ENCODE data around the gene USP34. TPM values are rescaled to one million over a fixed set of nuclear protein-coding genes. Genes with fewer than 3 reads are reported as not detected.

USP34 gene
- total RNA-seq, 1 experiment from 2014 or later, result 91.4 TPM

DNA sequence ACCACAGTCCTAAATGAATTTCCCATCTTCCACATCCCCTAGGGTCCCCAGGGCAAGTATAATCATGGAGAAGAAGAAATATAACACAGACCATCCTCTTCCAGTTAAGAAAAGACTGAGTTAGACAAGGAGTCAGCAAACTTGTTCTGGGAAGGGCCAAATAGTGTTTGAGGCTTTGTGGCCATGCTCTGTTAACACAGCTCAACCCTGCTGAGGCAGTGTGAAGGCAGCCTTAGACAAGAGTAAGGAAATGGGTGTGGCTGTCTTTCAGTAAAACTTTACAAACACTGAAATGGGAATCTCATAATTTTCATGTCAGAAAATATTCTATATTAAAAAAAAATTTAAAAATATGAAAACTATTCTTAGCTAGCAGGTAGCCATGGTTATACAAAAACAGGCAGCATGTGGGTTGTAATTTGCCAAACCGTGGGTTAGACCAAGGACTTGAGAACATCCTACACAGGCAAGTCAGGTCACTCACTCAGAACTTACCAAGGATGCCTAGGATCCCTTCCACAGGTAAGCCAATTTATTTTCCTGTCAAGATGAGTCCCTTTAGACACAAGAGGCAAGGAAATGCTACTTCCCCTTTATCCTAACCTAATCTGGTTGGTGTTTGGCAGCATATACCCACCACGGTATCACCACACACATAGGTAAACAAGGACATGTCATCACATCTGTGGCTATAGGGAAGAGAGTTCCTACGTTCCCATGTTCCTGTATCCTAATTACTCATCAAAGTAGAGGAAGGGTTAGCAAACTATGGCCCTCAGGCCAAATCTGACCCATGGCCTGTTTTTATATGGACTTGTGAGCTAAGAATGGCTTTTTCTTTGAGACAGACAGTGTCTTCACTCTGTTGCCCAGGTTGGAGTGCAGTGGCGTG, 277.0 kb downstream of the USP34 start:
- Histone ChIP-seq H3K4me3 (ENCODE audit: low read depth in 2 of 2, low read length in 2 of 2) (no peak overlapping the region), H3K9me3 (ENCODE audit: control insufficient read depth, insufficient read depth, low read depth, low read length) (no peaks in the 10 kb centered on the region), H3K4me1 (ENCODE audit: control insufficient read depth, insufficient read depth, low read length) (no peaks in the 10 kb centered on the region), H3K27ac (ENCODE audit: low read length) (no peak overlapping the region), H3K27me3 (ENCODE audit: control insufficient read depth, insufficient read depth, low read length) (no peaks in the 10 kb centered on the region), H3K36me3 (ENCODE audit: control insufficient read depth, insufficient read depth, low read length) (peaks cover 20% of the 10 kb centered on the region)
- CTCF ChIA-PET, result no interaction called here
- DNase-seq (ENCODE audit: low read depth, low spot score) (no peak), ATAC-seq (no peak)
- no TSS peak for BruUV-seq (replicated peaks)
- intact Hi-C loops (cut with micrococcal nuclease; ENCODE audit: unreplicated experiment), result no loop called here
- POLR2A ChIA-PET, result no interaction called here
- in situ Hi-C loops (cut with HindIII; ENCODE audit: low pct_unique_long_range_greater_than_20kb, low sequenced_read_pairs), result no loop called here
- TF ChIP-seq SIN3A (IDR thresholded peaks at IDR 0.05; ENCODE audit: borderline replicate concordance, insufficient read depth, low read depth, low read length) (no peak), TCF7L2 (IDR thresholded peaks at IDR 0.05; ENCODE audit: low read depth, low read length) (no peak), POLR2AphosphoS5 (IDR thresholded peaks at IDR 0.05; ENCODE audit: low read depth, low read length) (no peak; the same call in 1 of the 2 replicates)
- TF ChIP-seq, protein P1, sequence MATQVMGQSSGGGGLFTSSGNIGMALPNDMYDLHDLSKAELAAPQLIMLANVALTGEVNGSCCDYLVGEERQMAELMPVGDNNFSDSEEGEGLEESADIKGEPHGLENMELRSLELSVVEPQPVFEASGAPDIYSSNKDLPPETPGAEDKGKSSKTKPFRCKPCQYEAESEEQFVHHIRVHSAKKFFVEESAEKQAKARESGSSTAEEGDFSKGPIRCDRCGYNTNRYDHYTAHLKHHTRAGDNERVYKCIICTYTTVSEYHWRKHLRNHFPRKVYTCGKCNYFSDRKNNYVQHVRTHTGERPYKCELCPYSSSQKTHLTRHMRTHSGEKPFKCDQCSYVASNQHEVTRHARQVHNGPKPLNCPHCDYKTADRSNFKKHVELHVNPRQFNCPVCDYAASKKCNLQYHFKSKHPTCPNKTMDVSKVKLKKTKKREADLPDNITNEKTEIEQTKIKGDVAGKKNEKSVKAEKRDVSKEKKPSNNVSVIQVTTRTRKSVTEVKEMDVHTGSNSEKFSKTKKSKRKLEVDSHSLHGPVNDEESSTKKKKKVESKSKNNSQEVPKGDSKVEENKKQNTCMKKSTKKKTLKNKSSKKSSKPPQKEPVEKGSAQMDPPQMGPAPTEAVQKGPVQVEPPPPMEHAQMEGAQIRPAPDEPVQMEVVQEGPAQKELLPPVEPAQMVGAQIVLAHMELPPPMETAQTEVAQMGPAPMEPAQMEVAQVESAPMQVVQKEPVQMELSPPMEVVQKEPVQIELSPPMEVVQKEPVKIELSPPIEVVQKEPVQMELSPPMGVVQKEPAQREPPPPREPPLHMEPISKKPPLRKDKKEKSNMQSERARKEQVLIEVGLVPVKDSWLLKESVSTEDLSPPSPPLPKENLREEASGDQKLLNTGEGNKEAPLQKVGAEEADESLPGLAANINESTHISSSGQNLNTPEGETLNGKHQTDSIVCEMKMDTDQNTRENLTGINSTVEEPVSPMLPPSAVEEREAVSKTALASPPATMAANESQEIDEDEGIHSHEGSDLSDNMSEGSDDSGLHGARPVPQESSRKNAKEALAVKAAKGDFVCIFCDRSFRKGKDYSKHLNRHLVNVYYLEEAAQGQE (IDR thresholded peaks at IDR 0.05; ENCODE audit: insufficient read depth in 1 of 2, low read depth in 2 of 2, low read length in 1 of 2), result no peak
- TF ChIP-seq, protein P2, sequence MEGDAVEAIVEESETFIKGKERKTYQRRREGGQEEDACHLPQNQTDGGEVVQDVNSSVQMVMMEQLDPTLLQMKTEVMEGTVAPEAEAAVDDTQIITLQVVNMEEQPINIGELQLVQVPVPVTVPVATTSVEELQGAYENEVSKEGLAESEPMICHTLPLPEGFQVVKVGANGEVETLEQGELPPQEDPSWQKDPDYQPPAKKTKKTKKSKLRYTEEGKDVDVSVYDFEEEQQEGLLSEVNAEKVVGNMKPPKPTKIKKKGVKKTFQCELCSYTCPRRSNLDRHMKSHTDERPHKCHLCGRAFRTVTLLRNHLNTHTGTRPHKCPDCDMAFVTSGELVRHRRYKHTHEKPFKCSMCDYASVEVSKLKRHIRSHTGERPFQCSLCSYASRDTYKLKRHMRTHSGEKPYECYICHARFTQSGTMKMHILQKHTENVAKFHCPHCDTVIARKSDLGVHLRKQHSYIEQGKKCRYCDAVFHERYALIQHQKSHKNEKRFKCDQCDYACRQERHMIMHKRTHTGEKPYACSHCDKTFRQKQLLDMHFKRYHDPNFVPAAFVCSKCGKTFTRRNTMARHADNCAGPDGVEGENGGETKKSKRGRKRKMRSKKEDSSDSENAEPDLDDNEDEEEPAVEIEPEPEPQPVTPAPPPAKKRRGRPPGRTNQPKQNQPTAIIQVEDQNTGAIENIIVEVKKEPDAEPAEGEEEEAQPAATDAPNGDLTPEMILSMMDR (IDR thresholded peaks at IDR 0.05), result no peak

DNA sequence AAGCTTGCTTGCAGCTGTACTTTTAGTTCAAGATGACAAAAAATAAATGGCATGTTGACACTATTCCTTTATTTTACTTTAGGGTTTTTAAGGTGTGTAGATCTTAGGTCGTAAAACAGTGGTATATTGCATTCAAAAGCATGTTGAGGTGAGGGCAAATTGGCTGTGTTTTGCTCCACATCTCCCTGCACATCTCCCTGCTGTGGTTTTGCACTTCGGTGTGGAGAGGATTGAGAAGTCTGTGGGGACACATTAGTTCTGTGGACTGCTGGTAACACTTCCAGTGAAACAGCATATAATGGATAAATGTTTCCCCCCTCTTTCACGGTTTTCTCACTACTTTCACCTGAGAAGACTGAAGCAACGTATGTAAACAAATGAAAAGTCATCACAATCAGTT, 283.8 kb downstream of the USP34 start:
- TF ChIP-seq, protein P1 (IDR thresholded peaks at IDR 0.05; ENCODE audit: insufficient read depth in 1 of 2, low read depth in 2 of 2, low read length in 1 of 2), result no peak
- TF ChIP-seq, protein P2 (IDR thresholded peaks at IDR 0.05), result no peak
- TF ChIP-seq TCF7L2 (IDR thresholded peaks at IDR 0.05; ENCODE audit: low read depth, low read length) (no peak), SIN3A (IDR thresholded peaks at IDR 0.05; ENCODE audit: borderline replicate concordance, insufficient read depth, low read depth, low read length) (no peak), POLR2AphosphoS5 (IDR thresholded peaks at IDR 0.05; ENCODE audit: low read depth, low read length) (no peak)
- in situ Hi-C loops (cut with HindIII; ENCODE audit: low pct_unique_long_range_greater_than_20kb, low sequenced_read_pairs) (no loop called here), intact Hi-C loops (cut with micrococcal nuclease; ENCODE audit: unreplicated experiment) (no loop called here)
- peaks cover 10% of the 10 kb centered on the region; the same call in 1 of the 2 replicates for H3K4me1 ChIP-seq (ENCODE audit: control insufficient read depth, insufficient read depth, low read length)
- ChIA-PET CTCF (no interaction called here), POLR2A (no interaction called here)
- H3K27ac ChIP-seq (ENCODE audit: low read length), result no peak overlapping the region
- DNase-seq (ENCODE audit: low read depth, low spot score), result no peak
- no peak for ATAC-seq
- H3K4me3 ChIP-seq (ENCODE audit: low read depth in 2 of 2, low read length in 2 of 2), result no peak overlapping the region
- H3K27me3 ChIP-seq (ENCODE audit: control insufficient read depth, insufficient read depth, low read length), result no peaks in the 10 kb centered on the region
- no TSS peak for BruUV-seq (replicated peaks)
- H3K9me3 ChIP-seq (ENCODE audit: control insufficient read depth, insufficient read depth, low read depth, low read length), result no peaks in the 10 kb centered on the region
- H3K36me3 ChIP-seq (ENCODE audit: control insufficient read depth, insufficient read depth, low read length), result peaks cover 72% of the 10 kb centered on the region
